ENCODE measurements around the gene TRNT1. TPM values are rescaled to one million over a fixed set of nuclear protein-coding genes. Genes with fewer than 3 reads are reported as not detected.

TRNT1 gene
- total RNA-seq, 1 donor from 2014 or later = 34.4 TPM

GRCh38 chr3:3145831-3146230 is 19.1 kb downstream of the TRNT1 start:
- H3K36me3 Mint-ChIP-seq = peaks cover 36% of the 10 kb centered on the region

GRCh38 chr3:3149560-3149959 is 22.8 kb downstream of the TRNT1 start:
- no peak for TF ChIP-seq CTCF (IDR thresholded peaks at IDR 0.05; ENCODE audit: unreplicated experiment)
- peaks cover 35% of the 10 kb centered on the region for H3K36me3 Mint-ChIP-seq

More at GRCh38 chr3:3145831-3146230, 19.1 kb downstream of the TRNT1 start:
- H3K27ac Mint-ChIP-seq = no peak overlapping the region
- H3K4me3 Mint-ChIP-seq = no peak overlapping the region
- H3K27me3 Mint-ChIP-seq (ENCODE audit: low read depth) = no peaks in the 10 kb centered on the region
- TF ChIP-seq CTCF (IDR thresholded peaks at IDR 0.05; ENCODE audit: unreplicated experiment) = no peak
- no peak for DNase-seq (ENCODE audit: low spot score in 2 of 2, unreplicated experiment in 2 of 2)
- no peaks in the 10 kb centered on the region for H3K4me1 Mint-ChIP-seq
- no peaks in the 10 kb centered on the region for H3K9me3 Mint-ChIP-seq

GRCh38 chr3:3151513-3151912 is 24.8 kb downstream of the TRNT1 start:
- H3K4me1 Mint-ChIP-seq = no peaks in the 10 kb centered on the region

More at GRCh38 chr3:3149560-3149959, 22.8 kb downstream of the TRNT1 start:
- Mint-ChIP-seq H3K4me3 (no peak overlapping the region), H3K4me1 (no peaks in the 10 kb centered on the region), H3K27ac (no peak overlapping the region), H3K27me3 (ENCODE audit: low read depth) (no peaks in the 10 kb centered on the region), H3K9me3 (no peaks in the 10 kb centered on the region)
- DNase-seq (ENCODE audit: low spot score in 2 of 2, unreplicated experiment in 2 of 2) = no peak

GRCh38 chr3:3154879-3155610 is 28.3 kb downstream of the TRNT1 start:
- no peaks in the 10 kb centered on the region for H3K9me3 Mint-ChIP-seq

More at GRCh38 chr3:3151513-3151912, 24.8 kb downstream of the TRNT1 start:
- Mint-ChIP-seq H3K9me3 (no peaks in the 10 kb centered on the region), H3K4me3 (no peak overlapping the region), H3K27me3 (ENCODE audit: low read depth) (no peaks in the 10 kb centered on the region), H3K36me3 (peaks cover 25% of the 10 kb centered on the region), H3K27ac (no peak overlapping the region)
- no peak for DNase-seq (ENCODE audit: low spot score in 2 of 2, unreplicated experiment in 2 of 2)
- TF ChIP-seq CTCF (IDR thresholded peaks at IDR 0.05; ENCODE audit: unreplicated experiment) = no peak

GRCh38 chr3:3157484-3157883 is 30.7 kb downstream of the TRNT1 start:
- H3K4me3 Mint-ChIP-seq = no peak overlapping the region
- H3K27me3 Mint-ChIP-seq (ENCODE audit: low read depth) = no peaks in the 10 kb centered on the region
- no peaks in the 10 kb centered on the region for H3K4me1 Mint-ChIP-seq
- TF ChIP-seq CTCF (IDR thresholded peaks at IDR 0.05; ENCODE audit: unreplicated experiment) = no peak
- H3K27ac Mint-ChIP-seq = no peak overlapping the region
- no peaks in the 10 kb centered on the region for H3K9me3 Mint-ChIP-seq
- peaks cover 31% of the 10 kb centered on the region for H3K36me3 Mint-ChIP-seq
- no peak for DNase-seq (ENCODE audit: low spot score in 2 of 2, unreplicated experiment in 2 of 2)

More at GRCh38 chr3:3154879-3155610, 28.3 kb downstream of the TRNT1 start:
- Mint-ChIP-seq H3K27me3 (ENCODE audit: low read depth) (no peaks in the 10 kb centered on the region), H3K4me3 (no peak overlapping the region), H3K4me1 (no peaks in the 10 kb centered on the region), H3K36me3 (peaks cover 29% of the 10 kb centered on the region), H3K27ac (no peak overlapping the region)
- TF ChIP-seq CTCF (IDR thresholded peaks at IDR 0.05; ENCODE audit: unreplicated experiment) = no peak
- DNase-seq (ENCODE audit: low spot score in 2 of 2, unreplicated experiment in 2 of 2) = no peak

Data from mesothelial cell of epicardium (in vitro differentiated cells).